Kidney epithelial cell (primary cell): ENCODE measurements around the gene CEMP1. TPM values are rescaled to one million over a fixed set of nuclear protein-coding genes. Genes with fewer than 3 reads are reported as not detected.
"Not testable (repeated sequence)": the region's sequence is repeated elsewhere in the genome, so short reads cannot be mapped to it uniquely, and the experiment has no call there.

Experiments
- DNase-seq: peaks from one replicate; pipeline ENCODE4 v3.0.0-alpha.2; 2010; ENCODE audit warnings: low read depth
- H3K27me3 ChIP-seq: 2 replicates; pipeline ENCODE4 v1.6.0; 2011; ENCODE audit warnings: low read length; ENCODE audit not compliant: control insufficient read depth, insufficient read depth
- H3K36me3 ChIP-seq: 2 replicates; pipeline ENCODE4 v1.5.1; 2011; ENCODE audit warnings: low read length; ENCODE audit not compliant: control insufficient read depth, insufficient read depth
- H3K4me3 ChIP-seq: 2 replicates; pipeline ENCODE4 v1.5.1; 2011; ENCODE audit warnings: low read depth, mild to moderate bottlenecking, control low read depth, low read length
- CTCF ChIP-seq: IDR thresholded peaks from 2 replicates; pipeline ENCODE4 v1.5.1; 2011; ENCODE audit warnings: mild to moderate bottlenecking, moderate library complexity, low read length, control low read depth, inconsistent platforms; ENCODE audit not compliant: insufficient read depth, poor library complexity, severe bottlenecking
- total RNA-seq: library from RNA; depleted of rRNA; stranded (reverse); fragments of >200 nt; gene quantifications from 2 replicates; pipeline ENCODE4 v1.2.3, GENCODE V29; 2015

Gene CEMP1
- total RNA-seq, 1 donor from 2014 or later, result not detected

DNA sequence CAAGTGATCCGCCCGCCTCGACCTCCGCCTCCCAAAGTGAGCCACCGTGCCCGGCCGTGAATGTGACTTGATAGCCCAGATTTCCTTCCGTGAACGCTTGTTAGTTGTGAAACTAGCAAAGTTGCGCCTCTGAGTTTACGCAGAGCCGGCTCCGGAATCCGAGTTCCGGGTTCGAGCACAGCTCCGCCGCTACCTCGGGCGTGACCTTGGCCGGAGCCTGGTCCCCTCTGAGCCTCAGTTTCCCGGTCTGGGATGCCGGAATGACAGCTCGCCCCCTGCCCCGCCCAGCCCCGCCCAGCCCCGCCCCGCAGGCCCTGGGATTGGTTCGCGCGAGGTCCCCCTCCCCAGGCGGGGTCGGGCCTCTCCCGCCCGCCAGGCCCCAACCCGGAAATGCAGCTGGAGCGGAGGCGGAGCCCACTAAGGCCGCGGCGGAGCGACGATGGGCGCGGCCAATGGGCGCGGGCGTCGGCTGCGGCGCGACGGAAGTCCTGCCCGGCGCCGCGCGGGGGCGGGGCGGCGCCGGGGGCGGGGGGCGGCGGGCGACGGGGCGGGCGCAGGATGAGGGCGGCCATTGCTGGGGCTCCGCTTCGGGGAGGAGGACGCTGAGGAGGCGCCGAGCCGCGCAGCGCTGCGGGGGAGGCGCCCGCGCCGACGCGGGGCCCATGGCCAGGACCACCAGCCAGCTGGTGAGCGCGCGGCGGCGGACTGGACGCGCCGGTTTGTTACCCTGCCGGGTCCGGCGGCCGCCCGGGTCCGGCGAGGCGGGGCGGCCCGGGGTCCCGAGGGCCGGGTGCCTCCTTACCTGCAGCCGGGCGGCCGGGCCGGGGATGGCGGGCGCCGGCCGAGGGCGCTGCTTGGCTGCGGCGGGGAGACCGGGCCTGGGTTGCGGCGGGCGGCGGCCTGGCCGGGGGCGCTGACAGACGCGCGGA is 6.5 kb upstream of the CEMP1 start, which contains the start of gene PDPK1:
Gene PDPK1, plus strand, starts transcription at position 571 of the 929 bp plus-strand sequence. Its CDS starts 92 bp downstream, at position 663.
- peak within 1 kb of the TSS; percentile 76 for H3K4me3 ChIP-seq

GRCh38 chr16:2535625-2536013 is 4.4 kb upstream of the CEMP1 start:
- Histone ChIP-seq H3K36me3 (no peaks in the 10 kb centered on the region), H3K27me3 (no peaks in the 10 kb centered on the region), H3K4me3 (no peak overlapping the region)
- no peak for TF ChIP-seq CTCF
- no peak for DNase-seq

More for the DNA sequence above, 6.5 kb upstream of the CEMP1 start, which contains the start of gene PDPK1:
- TF ChIP-seq CTCF, result no peak
- H3K27me3 ChIP-seq, result no peaks in the 10 kb centered on the region
- DNase-seq, result peak; percentile 65
- H3K36me3 ChIP-seq, result no peaks in the 10 kb centered on the region

- DNase-seq, H3K27me3 ChIP-seq, H3K4me3 ChIP-seq, H3K36me3 ChIP-seq: not testable (repeated sequence)
These were observed 3.1 kb upstream of the CEMP1 start for GRCh38 chr16:2534335-2534734.

DNA sequence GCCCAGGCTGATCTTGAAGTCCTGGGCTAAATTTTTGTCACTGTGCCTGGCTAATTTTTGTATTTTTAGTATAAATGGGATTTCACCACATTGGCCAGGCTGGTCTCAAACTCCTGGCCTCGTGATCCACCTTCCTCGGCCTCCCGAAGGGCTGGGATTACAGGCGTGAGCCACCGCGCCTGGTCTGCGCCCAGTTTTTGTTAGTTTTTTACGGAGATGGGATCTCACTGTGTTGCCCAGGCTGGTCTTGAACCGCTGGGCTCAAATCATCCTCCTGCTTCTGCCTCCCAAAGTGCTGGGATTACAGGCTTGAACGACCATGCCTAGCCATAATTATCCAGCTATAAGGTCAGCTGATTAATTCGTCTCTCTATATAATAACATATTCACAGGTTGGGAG is 2.7 kb upstream of the CEMP1 start:
- DNase-seq, result no peak
- H3K27me3 ChIP-seq, result no peaks in the 10 kb centered on the region
- no peak for TF ChIP-seq CTCF
- H3K4me3 ChIP-seq, result no peak overlapping the region
- peaks cover 3% of the 10 kb centered on the region for H3K36me3 ChIP-seq

- not testable (repeated sequence) for H3K27me3 ChIP-seq, DNase-seq, H3K36me3 ChIP-seq, H3K4me3 ChIP-seq
These were observed 2.0 kb upstream of the CEMP1 start for GRCh38 chr16:2533142-2533755.

- DNase-seq, result no peak
These were observed 1.4 kb upstream of the CEMP1 start for GRCh38 chr16:2532494-2533141.

More at GRCh38 chr16:2532494-2533141, 1.4 kb upstream of the CEMP1 start:
- H3K27me3 ChIP-seq, result no peaks in the 10 kb centered on the region
- H3K36me3 ChIP-seq, result peaks cover 3% of the 10 kb centered on the region
- H3K4me3 ChIP-seq, result peak overlapping the region; percentile 55
- TF ChIP-seq CTCF, result no peak
